ENCODE measurements around the gene ABHD5.

ABHD5 gene

DNA sequence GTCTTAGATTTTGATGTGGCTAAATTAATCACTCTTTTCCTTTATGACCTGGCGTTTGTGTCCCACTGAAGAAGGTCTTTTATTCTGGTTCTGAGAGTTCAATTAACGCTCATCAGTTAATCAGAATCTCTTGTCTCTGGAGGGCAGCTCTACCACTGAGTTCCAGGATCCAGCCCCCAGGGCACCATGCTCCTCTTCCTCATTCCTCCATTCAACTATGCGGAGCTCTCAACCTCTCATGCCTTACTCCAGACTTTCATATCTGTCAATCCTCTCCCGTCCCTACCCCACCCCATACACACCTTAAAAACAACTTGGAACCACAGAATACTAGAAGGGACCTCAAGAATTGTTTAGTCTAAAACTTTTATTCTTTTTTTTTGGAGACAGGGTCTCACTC lies 4.8 kb upstream of the ABHD5 start:
- DNase-seq (ENCODE audit: low spot score), result no peak
- no peak for FAIRE-seq

DNA sequence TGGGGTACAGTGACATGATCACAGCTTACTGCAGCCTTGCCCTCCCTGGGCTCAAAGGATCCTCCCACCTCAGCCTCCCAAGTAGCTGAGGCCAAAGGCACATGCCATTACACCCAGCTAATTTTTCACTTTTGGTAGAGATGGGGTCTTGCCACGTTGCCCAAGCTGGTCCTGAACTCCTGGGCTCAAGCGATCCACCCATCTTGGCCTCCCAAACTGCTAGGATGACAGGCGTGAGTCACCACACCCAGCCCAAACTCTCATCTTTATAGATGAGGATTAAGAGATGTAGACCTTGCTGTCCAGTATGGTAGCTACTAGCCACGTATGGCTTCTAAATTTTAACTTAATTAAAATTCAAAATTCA lies 4.4 kb upstream of the ABHD5 start:
- FAIRE-seq, result no peak

DNA sequence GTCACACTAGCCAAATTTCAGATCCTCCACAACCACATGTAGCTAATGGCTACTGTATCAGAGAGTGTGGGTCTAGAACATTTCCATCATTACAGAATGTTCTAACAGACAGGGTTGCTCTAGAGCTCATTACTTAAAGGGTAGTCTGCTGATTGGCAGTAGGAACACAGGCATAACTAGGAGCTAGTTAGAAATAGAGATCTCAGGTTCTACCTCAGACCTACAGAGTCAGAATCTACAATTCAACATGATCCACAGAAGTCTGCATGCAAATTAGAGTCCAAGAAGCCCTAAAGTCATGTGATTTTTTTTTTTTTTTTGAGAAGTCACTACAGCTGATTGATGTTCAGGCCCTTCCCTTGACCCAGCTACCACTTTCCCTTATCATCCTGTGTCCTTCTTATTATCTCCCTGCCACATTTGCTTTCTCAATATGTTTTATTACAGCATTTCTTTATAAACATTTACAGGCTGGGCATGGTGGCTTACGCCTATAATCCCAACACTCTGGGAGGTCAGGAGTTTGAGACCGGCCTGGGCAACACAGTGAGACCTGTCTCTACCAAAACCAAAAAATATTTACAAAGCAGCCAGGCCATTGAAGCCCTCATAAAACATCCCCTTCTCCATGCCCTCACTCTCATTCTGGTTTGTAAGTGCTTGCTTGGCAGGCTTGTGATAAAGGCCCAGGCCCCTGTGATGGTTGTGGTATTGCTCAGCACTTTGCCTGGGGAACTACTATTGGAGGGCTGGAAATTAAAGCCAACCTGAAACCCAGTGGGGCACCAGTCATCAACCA lies 3.8 kb upstream of the ABHD5 start:
- DNase-seq (ENCODE audit: low spot score) (no peak), FAIRE-seq (no peak)

More for the DNA sequence above, 4.4 kb upstream of the ABHD5 start:
- DNase-seq (ENCODE audit: low spot score), result no peak

DNA sequence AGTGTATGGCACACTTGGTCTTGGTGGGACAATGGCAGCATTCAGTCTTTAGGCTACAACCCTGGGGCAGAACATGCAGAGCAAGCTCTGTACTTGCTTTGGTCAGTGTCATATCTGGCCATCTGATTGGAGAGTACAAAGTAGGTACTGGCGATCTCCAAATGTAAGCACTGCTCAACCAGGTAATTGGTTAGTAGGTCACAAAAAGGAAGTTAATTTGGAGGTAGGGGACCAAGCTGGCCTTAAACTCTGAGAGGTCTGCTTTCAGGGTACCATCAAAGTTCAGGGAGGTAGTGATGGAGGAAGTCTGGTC lies 3.3 kb upstream of the ABHD5 start:
- FAIRE-seq, result no peak
- DNase-seq (ENCODE audit: low spot score), result no peak

DNA sequence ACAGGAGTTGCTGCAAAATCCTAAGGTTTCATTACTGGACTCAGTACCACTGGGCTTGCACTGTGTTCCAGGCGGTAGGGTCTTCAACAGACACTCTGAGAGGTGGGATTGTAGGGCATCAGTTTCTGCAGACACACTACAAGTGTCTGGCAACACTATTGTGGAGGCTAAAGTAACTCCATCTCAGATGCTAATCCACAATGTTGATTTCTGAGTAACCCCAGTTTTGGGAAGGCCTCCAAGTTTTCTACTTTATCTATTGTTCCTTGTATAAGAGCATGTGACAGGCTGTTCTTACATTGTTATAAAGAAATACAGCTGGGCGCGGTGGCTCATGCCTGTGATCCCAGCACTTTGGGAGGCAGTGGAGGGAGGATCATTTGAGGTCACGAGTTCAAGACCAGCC lies 2.5 kb upstream of the ABHD5 start:
- DNase-seq (ENCODE audit: low spot score) (no peak), FAIRE-seq (no peak)

DNA sequence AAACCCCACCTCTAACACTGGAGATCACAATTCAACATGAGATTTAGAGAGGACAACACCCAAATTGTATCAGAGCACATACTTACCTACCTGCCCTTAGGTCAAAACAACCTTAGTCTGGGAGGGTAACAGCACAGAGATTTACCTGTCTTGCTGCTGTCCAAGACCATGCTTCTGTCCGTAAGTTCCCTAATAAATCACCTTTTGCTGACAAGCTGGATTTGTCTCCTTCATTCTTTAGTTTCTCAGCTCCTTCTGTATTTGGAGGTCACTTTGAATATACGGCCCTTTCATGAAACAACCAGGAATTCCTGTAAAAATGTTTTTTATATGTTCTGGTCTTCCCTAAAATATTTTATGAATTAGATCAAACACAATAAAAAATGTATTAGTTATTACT lies 1.6 kb upstream of the ABHD5 start:
- no peak for DNase-seq (ENCODE audit: low spot score)
- no peak for FAIRE-seq

DNA sequence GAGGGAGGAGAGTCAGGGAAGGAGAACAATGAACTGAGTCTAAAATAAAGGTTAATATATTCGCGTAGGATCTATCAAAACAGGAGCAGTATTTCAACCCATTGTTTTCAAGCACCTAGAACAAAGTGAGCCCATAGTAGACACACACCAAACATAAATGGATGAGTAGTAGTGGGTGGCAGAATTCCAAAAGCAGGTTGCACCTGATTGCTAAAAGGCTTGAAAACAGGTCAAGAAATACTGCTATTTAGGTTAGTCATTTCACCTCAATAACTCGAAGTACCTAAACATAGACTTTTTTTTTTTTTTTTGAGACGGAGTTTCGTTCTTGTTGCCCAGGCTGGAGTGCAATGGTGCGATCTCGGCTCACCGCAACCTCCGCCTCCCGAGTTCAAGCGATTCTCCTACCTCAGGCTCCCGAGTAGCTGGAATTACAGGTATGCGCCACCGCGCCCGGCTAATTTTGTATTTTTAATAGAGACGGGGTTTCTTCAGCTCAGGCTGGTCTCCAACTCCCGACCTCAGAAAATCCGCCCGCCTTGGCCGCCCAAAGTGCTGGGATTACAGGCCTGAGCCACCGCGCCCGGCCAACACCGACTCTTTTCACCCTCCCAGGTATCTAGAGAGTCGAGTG lies 855 bp upstream of the ABHD5 start:
- DNase-seq (ENCODE audit: low spot score) (no peak), FAIRE-seq (no peak)

DNA sequence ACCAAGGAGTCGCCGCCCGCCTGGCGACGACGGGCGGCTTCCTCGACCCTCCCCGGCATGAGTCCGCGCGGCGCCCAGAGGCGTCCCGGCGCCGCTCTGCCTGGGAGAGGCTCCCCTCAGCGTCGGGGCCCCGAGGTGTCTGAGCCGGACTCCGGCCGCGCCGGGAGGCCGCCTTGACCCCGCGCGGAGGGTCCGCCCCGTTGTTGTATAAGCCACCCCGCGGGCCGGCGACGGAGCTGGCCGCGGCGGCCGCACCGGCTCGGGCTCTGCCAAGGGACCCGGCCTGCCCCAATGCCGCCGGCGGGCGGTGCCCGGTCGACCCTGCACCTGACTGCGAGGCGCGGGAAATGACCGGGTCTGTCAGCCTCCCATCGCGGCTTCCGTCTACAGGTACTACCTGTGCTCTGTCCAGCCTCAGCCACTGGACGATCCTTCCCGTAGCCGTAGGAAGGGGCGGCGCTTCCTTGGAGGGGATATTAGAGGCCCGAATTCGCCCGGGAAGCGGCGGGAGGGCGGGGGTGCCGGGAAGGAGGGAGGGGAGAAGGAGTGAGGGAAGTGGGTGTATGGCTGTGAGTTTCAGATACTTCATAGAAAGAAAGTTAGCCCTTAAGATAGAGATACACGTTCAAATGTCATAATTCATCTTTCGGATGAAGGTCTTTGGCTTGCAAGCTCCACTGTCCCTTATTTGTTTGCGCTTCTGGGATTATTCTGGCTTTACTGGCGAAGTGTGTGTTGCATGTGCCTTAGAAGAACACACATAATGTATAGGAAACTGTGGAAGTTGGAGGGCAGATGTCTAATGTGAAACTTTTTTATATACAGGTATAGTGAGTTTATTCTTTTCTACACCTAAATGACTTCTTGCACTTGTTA lies 620 bp downstream of the ABHD5 start:
- no peak for DNase-seq (ENCODE audit: low spot score)
- no peak for FAIRE-seq

DNA sequence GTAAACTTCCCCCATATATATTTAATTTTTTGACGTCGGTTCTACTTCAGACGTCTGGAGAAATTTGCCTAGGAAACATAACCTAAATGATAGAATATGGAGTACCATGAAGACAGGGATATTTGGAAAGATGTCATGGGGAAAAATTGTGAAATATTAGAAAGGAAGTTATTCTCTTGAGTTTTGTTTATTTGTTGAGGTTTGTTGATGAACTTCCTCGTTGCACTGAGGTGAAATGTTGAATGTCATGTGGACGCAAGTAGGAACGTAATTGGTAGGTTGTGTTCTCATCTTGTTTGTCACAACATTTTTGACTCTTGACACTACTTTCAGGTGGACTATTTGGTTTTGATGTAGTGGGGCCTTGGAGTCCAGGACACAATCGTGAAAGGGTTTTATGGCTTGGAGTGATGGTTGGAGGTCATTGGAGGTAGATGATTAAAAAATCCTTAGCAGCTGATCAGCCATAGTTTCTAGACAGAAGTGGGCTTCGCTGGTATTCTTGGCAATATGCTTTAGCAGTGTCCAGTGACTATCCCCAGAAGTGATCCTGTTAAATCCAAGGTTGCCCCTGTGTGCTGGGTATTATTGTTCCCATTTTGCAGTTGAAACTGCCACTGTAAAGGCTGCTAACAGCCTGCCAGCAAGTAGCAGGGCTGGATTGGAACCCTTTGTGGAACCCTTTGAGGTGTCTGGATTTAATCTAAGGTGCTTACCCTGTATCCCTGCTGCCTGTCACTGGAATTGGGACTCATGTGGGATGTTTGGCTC lies 1.5 kb downstream of the ABHD5 start:
- no peak for DNase-seq (ENCODE audit: low spot score)
- FAIRE-seq, result no peak

DNA sequence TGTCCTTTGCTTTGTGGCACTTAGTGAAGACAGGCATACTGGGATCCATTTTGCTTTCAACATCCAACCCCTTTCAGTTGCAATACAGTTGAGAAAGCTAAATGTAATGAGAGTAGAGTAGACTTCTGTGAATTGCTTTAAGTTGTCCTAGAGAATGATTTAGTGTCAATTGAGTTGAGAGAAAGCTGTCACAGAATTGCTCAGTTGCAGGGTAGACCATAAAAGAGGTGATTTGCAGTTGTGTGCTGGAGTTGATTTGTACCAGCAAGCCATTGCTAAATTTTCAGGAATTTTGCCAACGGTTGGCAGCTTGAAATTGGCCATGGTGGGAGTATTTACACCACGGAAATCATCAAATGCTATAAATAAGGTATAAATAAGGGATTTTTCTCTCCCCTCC lies 2.2 kb downstream of the ABHD5 start:
- FAIRE-seq (no peak), DNase-seq (ENCODE audit: low spot score) (no peak)

DNA sequence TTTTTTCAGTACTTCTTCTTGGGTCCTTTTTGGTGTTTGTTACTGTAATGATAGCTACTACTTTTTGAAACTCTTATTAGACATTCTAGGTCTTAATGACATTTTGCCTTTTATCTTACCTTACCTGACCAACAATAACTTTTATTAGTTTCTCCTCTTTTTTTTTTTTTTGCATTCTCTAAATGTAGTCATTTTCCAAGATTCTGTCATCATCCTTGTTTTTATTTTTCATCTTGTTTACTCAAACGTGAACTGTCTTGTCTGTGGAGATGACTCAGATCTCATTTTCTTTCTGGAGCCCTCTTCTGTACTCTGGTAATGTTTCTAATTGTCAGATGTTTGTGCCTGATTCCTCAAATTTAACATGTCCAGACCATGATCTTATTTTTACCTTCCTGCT lies 2.9 kb downstream of the ABHD5 start:
- DNase-seq (ENCODE audit: low spot score) (no peak), FAIRE-seq (no peak)

DNA sequence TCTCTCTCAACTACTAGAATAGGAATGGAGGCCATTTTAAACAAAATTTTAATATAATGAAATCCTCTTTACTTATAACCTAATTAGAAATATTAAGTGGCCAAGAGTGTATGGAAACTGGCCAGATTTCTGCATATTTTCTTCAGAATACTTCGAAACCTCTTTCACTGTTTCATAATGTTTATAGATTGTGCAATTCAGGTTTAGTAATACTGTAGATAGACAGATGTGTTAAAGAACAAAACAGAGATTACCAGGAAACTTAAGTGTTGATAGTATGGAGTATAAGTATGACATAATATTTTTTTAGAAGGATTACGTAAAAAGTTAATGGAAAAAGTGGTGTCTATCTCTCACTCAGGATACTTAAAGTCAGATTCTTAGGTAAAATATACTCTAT lies 4.7 kb downstream of the ABHD5 start:
- no peak for FAIRE-seq
- DNase-seq (ENCODE audit: low spot score), result no peak

DNA sequence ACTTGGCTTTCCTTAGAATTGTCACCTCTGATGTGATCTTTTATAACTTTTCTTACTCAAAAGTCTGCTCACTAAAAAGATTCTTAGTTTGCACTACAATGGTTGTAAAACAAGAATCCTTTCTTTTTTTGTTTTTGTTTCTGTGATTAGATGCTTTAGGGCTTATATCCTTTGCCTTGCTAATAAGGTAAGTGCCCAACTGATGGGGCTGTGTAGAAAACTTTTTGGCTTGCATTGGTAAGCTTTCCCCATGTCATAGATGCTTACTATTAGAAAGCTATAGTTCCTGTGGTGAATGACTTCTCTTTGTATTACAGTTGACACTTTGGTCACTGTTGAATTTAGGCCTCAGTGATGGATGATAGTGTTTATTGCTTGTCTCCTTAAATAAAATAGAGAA lies 5.1 kb downstream of the ABHD5 start:
- DNase-seq (ENCODE audit: low spot score) (no peak), FAIRE-seq (no peak)

DNA sequence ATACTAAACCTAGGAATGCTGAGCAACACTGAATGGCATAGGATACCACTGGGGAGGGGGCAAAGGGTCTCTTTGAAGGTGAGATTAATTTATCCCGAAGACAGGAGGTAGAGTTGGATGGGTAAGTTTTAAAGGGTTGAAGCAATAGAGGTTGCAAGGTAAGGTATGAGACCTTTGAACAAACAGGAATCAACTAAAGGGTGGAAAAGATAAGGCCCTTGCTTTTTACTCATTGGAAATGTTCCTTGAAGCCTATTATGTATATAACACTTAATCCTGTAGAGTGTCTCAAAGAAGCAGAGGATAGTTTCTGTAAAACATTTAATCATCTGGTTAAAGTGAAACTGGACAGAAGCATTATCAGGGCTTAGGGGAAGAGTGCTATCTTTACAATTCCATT lies 5.7 kb downstream of the ABHD5 start:
- FAIRE-seq (no peak), DNase-seq (ENCODE audit: low spot score) (no peak)

DNA sequence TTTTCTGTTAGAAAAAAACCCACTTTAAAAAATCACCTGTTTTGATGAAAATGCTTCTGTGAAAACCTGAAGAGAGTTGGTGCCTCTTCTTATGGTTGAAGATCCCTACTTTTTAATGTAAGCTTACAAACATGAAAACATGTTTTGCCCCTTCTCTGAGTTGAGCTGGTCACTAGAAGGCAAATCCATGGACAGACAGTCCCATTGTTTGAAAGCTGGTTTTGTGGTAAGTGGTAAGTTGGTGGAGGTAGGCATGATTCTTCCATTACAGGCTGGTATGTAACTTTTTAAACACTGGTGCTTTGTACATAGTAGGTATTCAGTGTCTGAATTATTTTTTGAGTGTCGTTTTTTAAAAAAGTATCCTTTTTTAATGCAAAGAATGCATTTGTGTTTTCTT lies 6.1 kb downstream of the ABHD5 start:
- no peak for FAIRE-seq
- DNase-seq (ENCODE audit: low spot score), result no peak

DNA sequence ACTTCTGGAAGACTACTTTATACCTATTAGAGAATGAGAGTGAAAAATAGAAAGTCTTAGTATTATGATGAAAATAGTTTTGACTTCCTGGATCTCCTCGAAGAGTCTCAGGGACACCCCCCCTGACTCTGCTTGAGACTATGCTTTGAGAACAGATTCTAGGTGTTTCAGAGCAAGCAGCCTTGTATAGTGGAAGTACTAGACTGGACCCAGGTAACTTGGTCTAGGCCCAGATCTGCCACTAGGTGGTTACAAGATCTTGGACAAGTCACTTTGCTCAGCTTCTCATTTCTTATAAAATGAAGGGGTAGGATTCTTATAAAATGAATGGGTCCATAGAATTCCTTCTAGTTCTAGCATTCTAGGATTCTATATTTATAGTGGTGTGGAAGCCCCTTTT lies 9.1 kb downstream of the ABHD5 start:
- FAIRE-seq (no peak), DNase-seq (ENCODE audit: low spot score) (peak; percentile 29)

DNA sequence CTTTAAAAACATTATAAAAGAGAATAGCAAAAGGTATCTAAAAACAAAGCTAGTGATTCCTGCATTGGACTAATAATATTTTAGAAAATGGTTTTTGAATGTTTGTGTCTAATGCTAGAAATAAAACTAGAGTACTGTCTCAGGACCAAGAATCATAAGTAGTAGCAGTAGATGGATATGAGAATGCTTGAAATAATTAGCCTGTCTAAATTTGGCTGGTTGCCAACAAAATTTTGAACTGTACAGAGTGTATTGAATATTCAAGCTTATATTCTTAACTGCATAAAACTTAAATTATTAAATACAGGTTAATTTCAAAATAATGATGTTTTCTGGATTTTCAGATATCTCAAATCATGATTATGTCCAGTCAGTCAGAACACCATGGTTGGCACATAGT lies 14.0 kb downstream of the ABHD5 start:
- FAIRE-seq (no peak), DNase-seq (ENCODE audit: low spot score) (no peak)

DNA sequence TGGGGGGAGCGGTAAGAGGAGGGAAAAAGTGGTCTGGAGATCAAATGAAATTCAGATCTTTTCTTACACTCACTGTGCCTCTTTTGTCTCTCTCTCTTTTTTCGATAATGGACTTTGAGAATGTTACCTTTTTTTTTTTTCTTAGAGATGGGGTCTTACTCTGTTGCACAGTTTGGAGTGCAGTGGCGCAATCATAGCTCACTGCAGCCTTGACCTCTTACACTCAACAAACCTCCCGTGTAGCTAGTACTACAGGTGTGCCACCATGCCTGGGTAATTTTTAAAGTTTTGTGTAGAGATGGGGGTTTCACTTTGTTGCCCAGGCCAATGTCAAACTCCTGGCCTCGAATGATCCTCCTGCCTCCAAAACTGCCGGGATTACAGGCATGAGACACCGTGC lies 15.6 kb downstream of the ABHD5 start:
- no peak for FAIRE-seq
- no peak for DNase-seq (ENCODE audit: low spot score)

DNA sequence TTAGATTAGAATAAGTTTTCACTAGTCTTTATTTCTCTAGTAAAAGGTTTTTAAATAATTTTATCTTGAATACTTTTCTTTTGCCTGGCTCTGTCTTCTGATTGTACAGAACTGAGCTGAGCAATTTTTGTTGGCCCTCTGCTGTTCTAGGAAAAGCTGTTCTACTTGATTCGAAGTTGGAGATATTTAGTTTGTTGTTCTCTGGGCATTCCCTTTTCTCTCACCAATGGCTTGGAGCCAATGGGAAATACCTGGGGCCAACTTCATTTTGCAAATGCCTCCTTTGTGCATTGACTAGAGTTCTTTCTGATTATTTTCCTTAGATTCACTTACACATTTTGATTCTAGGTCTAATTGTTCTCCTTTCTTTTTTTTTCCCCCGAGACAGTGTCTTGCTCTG lies 16.5 kb downstream of the ABHD5 start:
- FAIRE-seq (no peak), DNase-seq (ENCODE audit: low spot score) (no peak)

DNA sequence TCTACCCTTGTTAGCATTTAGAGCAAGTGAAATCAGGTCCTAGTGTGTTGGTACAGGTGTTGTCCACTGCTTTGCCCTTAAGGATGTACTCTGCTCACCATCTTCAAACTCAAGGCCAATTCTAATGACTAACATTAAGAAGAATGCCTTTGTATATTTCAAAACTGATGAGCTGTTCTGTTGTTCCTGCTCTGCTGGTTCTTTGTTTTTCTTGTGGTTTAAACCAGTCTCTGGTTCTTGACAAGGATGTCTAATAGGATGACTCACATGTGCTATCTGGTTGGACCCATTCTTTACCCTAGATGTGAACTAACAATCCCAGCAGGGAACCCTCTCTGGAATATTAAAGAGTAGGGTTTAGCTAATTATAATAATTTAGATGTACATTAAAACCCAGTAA lies 17.3 kb downstream of the ABHD5 start:
- DNase-seq (ENCODE audit: low spot score) (peak; percentile 89), FAIRE-seq (peak; percentile 96)

DNA sequence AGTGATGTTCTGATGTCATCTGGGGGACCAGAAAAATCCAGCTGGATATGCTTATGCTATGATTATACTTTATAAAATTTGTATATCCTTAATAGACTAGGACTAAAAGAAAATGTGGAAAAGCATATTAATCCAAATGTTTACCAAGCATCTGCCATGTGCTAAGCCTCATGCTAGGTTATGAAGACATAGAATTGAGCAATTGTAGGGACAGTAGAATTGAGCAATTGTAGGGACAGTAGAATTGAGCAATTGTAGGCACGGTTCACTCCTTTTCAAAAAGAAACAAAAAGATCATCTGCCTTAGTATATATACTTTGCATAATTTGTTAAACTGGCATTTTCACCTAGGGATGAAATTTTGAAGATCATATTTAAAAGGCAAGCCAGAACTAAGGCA lies 18.3 kb downstream of the ABHD5 start:
- FAIRE-seq (no peak), DNase-seq (ENCODE audit: low spot score) (no peak)

DNA sequence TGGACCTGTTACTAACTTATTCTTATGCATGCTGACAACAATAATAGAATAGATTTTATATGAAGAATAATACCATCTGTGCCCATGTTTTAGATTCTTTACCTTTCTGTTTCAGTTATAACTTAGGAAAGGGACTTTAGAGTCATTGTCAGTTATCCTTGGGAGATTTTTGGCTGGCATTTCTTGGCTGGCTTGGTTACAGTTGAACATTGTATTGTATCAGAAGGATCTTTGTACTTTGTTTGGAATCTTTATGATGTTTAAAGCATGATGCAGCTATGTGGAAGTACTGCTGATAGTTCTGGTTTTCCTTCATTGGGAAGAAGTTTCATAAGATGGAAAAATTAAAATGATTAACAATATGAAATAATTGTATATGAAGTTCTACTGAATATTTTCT lies 19.9 kb downstream of the ABHD5 start:
- no peak for FAIRE-seq
- no peak for DNase-seq (ENCODE audit: low spot score)

Data from RCC 7860 (cell line).